ENCODE results near the gene SARS1. TPM values are rescaled to one million over a fixed set of nuclear protein-coding genes. Genes with fewer than 3 reads are reported as not detected.

Gene SARS1
- total RNA-seq, 1 donor from 2014 or later: 194 TPM

GRCh38 chr1:109263597-109264378, 50.1 kb downstream of the SARS1 start:
- intact Hi-C loops (cut with DNase I): loop anchor here (5.0 kb wide), 1 partner anchor 139 kb away; no protein-coding TSS in a partner anchor
- H3K4me3 ChIP-seq: no peak overlapping the region
- no peaks in the 10 kb centered on the region for H3K9me3 ChIP-seq
- ATAC-seq: peak; percentile 98
- peaks cover 7% of the 10 kb centered on the region for H3K4me1 ChIP-seq
- no peak overlapping the region for H3K27ac ChIP-seq
- H3K36me3 ChIP-seq: no peaks in the 10 kb centered on the region
- peak; percentile 97 for TF ChIP-seq CTCF (IDR thresholded peaks at IDR 0.05)
- DNase-seq: peak; percentile 97
- no peaks in the 10 kb centered on the region for H3K27me3 ChIP-seq

- no peaks in the 10 kb centered on the region for H3K36me3 ChIP-seq
- TF ChIP-seq CTCF (IDR thresholded peaks at IDR 0.05): no peak
- H3K9me3 ChIP-seq: no peaks in the 10 kb centered on the region
- intact Hi-C loops (cut with DNase I): loop anchor here (5.0 kb wide), 1 partner anchor 138 kb away; no protein-coding TSS in a partner anchor
- peaks cover 7% of the 10 kb centered on the region for H3K4me1 ChIP-seq
- H3K27me3 ChIP-seq: no peaks in the 10 kb centered on the region
- ATAC-seq (no peak), DNase-seq (no peak)
- no peak overlapping the region for H3K4me3 ChIP-seq
- H3K27ac ChIP-seq: no peak overlapping the region
Observed at GRCh38 chr1:109264379-109264755, 50.6 kb downstream of the SARS1 start.

GRCh38 chr1:109265016-109265415, 51.3 kb downstream of the SARS1 start:
- intact Hi-C loops (cut with DNase I): no loop called here
- no peak for ATAC-seq

GRCh38 chr1:109265741-109266330, 52.1 kb downstream of the SARS1 start:
- ATAC-seq (no peak), DNase-seq (no peak)
- no peaks in the 10 kb centered on the region for H3K27me3 ChIP-seq
- no peak overlapping the region for H3K27ac ChIP-seq
- H3K9me3 ChIP-seq: no peaks in the 10 kb centered on the region
- no peaks in the 10 kb centered on the region for H3K36me3 ChIP-seq
- no peak overlapping the region for H3K4me3 ChIP-seq
- peaks cover 7% of the 10 kb centered on the region for H3K4me1 ChIP-seq
- TF ChIP-seq CTCF (IDR thresholded peaks at IDR 0.05): no peak
- intact Hi-C loops (cut with DNase I): no loop called here

More at GRCh38 chr1:109265016-109265415, 51.3 kb downstream of the SARS1 start:
- Histone ChIP-seq H3K4me3 (no peak overlapping the region), H3K27ac (no peak overlapping the region), H3K9me3 (no peaks in the 10 kb centered on the region), H3K27me3 (no peaks in the 10 kb centered on the region), H3K36me3 (no peaks in the 10 kb centered on the region), H3K4me1 (peaks cover 7% of the 10 kb centered on the region)
- DNase-seq: no peak
- no peak for TF ChIP-seq CTCF (IDR thresholded peaks at IDR 0.05)

- ATAC-seq (no peak), DNase-seq (no peak)
- Histone ChIP-seq H3K36me3 (no peaks in the 10 kb centered on the region), H3K27ac (no peak overlapping the region), H3K9me3 (no peaks in the 10 kb centered on the region), H3K4me1 (peaks cover 7% of the 10 kb centered on the region), H3K27me3 (no peaks in the 10 kb centered on the region), H3K4me3 (no peak overlapping the region)
- TF ChIP-seq CTCF (IDR thresholded peaks at IDR 0.05): no peak
- intact Hi-C loops (cut with DNase I): no loop called here
Observed at GRCh38 chr1:109266965-109267364, 53.2 kb downstream of the SARS1 start.
